Skeletal muscle cell (primary cell): ENCODE data around the gene AGBL4.
"Not testable (repeated sequence)": the region's sequence is repeated elsewhere in the genome, so short reads cannot be mapped to it uniquely, and the experiment has no call there.

ENCODE experiments used
- DNase-seq: peaks from one replicate; pipeline ENCODE4 v3.0.0-alpha.2; 2010; ENCODE audit warnings: low read depth
- H3K4me3 ChIP-seq: 2 replicates; pipeline ENCODE4 v1.5.1; 2011; ENCODE audit warnings: low read depth, mild to moderate bottlenecking, control low read depth, low read length, moderate library complexity

Gene AGBL4

GRCh38 chr1:50023292-50024159, at the start of gene AGBL4:
TSS of gene AGBL4 (minus strand) at chr1:50023954.
- DNase-seq, result no peak

GRCh38 chr1:50066806-50067205, 43.1 kb upstream of the AGBL4 start:
- DNase-seq, result no peak
- no peak overlapping the region for H3K4me3 ChIP-seq

More at GRCh38 chr1:50023292-50024159, at the start of gene AGBL4:
- peak within 1 kb of the TSS; percentile 52 for H3K4me3 ChIP-seq

GRCh38 chr1:50060279-50060678, 36.5 kb upstream of the AGBL4 start:
- no peak for DNase-seq
- H3K4me3 ChIP-seq, result no peak overlapping the region

GRCh38 chr1:50048791-50049190, 25.0 kb upstream of the AGBL4 start:
- DNase-seq, result no peak

GRCh38 chr1:50047916-50048694, 24.4 kb upstream of the AGBL4 start:
- peak overlapping the region; percentile 18 for H3K4me3 ChIP-seq
- no peak for DNase-seq

More at GRCh38 chr1:50048791-50049190, 25.0 kb upstream of the AGBL4 start:
- H3K4me3 ChIP-seq, result no peak overlapping the region

- H3K4me3 ChIP-seq, result no peak overlapping the region
- DNase-seq, result no peak
These were observed 14.6 kb upstream of the AGBL4 start for GRCh38 chr1:50038237-50038809.

- no peak for DNase-seq
These were observed 4.0 kb upstream of the AGBL4 start for GRCh38 chr1:50027794-50028193.

GRCh38 chr1:49995734-49996133, 28.0 kb downstream of the AGBL4 start:
- DNase-seq, result no peak
- no peak overlapping the region for H3K4me3 ChIP-seq

More at GRCh38 chr1:50027794-50028193, 4.0 kb upstream of the AGBL4 start:
- H3K4me3 ChIP-seq, result no peak overlapping the region

GRCh38 chr1:49971088-49971487, 52.7 kb downstream of the AGBL4 start:
- no peak for DNase-seq

GRCh38 chr1:49951385-49951784, 72.4 kb downstream of the AGBL4 start:
- no peak for DNase-seq
- H3K4me3 ChIP-seq, result no peak overlapping the region

More at GRCh38 chr1:49971088-49971487, 52.7 kb downstream of the AGBL4 start:
- H3K4me3 ChIP-seq, result no peak overlapping the region

GRCh38 chr1:49915301-49915700, 108.5 kb downstream of the AGBL4 start:
- not testable (repeated sequence) for H3K4me3 ChIP-seq, DNase-seq

GRCh38 chr1:49906365-49906764, 117.4 kb downstream of the AGBL4 start:
- no peak for DNase-seq
- H3K4me3 ChIP-seq, result no peak overlapping the region

- H3K4me3 ChIP-seq, result no peak overlapping the region
- DNase-seq, result no peak
These were observed 159.2 kb downstream of the AGBL4 start for GRCh38 chr1:49864581-49864980.

GRCh38 chr1:49854741-49855140, 169.0 kb downstream of the AGBL4 start:
- DNase-seq, result no peak

GRCh38 chr1:49842596-49842995, 181.2 kb downstream of the AGBL4 start:
- H3K4me3 ChIP-seq, result no peak overlapping the region
- DNase-seq, result no peak

More at GRCh38 chr1:49854741-49855140, 169.0 kb downstream of the AGBL4 start:
- no peak overlapping the region for H3K4me3 ChIP-seq

GRCh38 chr1:49841767-49842166, 182.0 kb downstream of the AGBL4 start:
- no peak overlapping the region for H3K4me3 ChIP-seq
- DNase-seq, result no peak

GRCh38 chr1:49824261-49824660, 199.5 kb downstream of the AGBL4 start:
- no peak overlapping the region for H3K4me3 ChIP-seq
- no peak for DNase-seq

- no peak overlapping the region for H3K4me3 ChIP-seq
- no peak for DNase-seq
These were observed 206.1 kb downstream of the AGBL4 start for GRCh38 chr1:49817681-49818080.

- DNase-seq, result not testable (repeated sequence)
These were observed 236.7 kb downstream of the AGBL4 start for GRCh38 chr1:49787013-49787412.

GRCh38 chr1:49765034-49765433, 258.7 kb downstream of the AGBL4 start:
- no peak overlapping the region for H3K4me3 ChIP-seq
- no peak for DNase-seq

More at GRCh38 chr1:49787013-49787412, 236.7 kb downstream of the AGBL4 start:
- not testable (repeated sequence) for H3K4me3 ChIP-seq
